SU-DHL-6 (cell line): Measurements from ENCODE around the gene PASK.

Source experiments
- H2AFZ ChIP-seq: fragments of 200-600 bp; sonication (generic); 2 replicates; pipeline ENCODE4 v1.6.1; 2014; ENCODE audit warnings: low read depth, mild to moderate bottlenecking, moderate library complexity, mixed read lengths, antibody characterized with exemption, low read length; ENCODE audit not compliant: severe bottlenecking
- H3F3A ChIP-seq: fragments of 200-600 bp; shearing (Covaris generic); 2 replicates; pipeline ENCODE4 v1.6.0; 2016; ENCODE audit warnings: antibody characterized with exemption, mild to moderate bottlenecking; ENCODE audit not compliant: insufficient read depth
- H3K27ac ChIP-seq: fragments of 200-600 bp; sonication (generic); 2 replicates; pipeline ENCODE4 v1.5.1; 2016; ENCODE audit warnings: low read depth, mild to moderate bottlenecking, low read length, moderate library complexity, mixed read lengths
- H3K27me3 ChIP-seq: fragments of 200-600 bp; sonication (generic), shearing (Covaris generic); 2 replicates; pipeline ENCODE4 v1.6.0; 2014; ENCODE audit warnings: mild to moderate bottlenecking, low read length
- H3K36me3 ChIP-seq: fragments of 200-600 bp; sonication (generic); 2 replicates; pipeline ENCODE4 v1.6.1; 2014; ENCODE audit warnings: mild to moderate bottlenecking, low read length, mixed read lengths
- H3K4me2 ChIP-seq: fragments of 300-600, 200-600 bp; shearing (Covaris generic), sonication (generic); 2 replicates; pipeline ENCODE4 v1.6.0; 2014; ENCODE audit warnings: low read length, low read depth, mild to moderate bottlenecking; ENCODE audit not compliant: poor library complexity, severe bottlenecking
- H3K4me3 ChIP-seq: fragments of 200-600 bp; sonication (generic); 2 replicates; pipeline ENCODE4 v1.5.1; 2014; ENCODE audit warnings: antibody characterized with exemption, low read length, mild to moderate bottlenecking, mixed read lengths; ENCODE audit not compliant: insufficient read depth, poor library complexity, severe bottlenecking
- H3K79me2 ChIP-seq: fragments of 200-600 bp; sonication (generic); 2 replicates; pipeline ENCODE4 v1.6.1; 2014; ENCODE audit warnings: mild to moderate bottlenecking, low read length, moderate library complexity; ENCODE audit not compliant: insufficient read depth
- H3K9ac ChIP-seq: fragments of 200-600 bp; sonication (generic); 2 replicates; pipeline ENCODE4 v1.7.0; 2014; ENCODE audit warnings: mild to moderate bottlenecking, low read length
- H3K9me2 ChIP-seq: fragments of 200-600 bp; sonication (generic); replicated peaks from 2 replicates; pipeline ENCODE4 v1.6.1; 2014; ENCODE audit warnings: low read length; ENCODE audit not compliant: insufficient read depth
- H3K9me3 ChIP-seq: fragments of 200-600 bp; sonication (generic); 2 replicates; pipeline ENCODE4 v1.6.1; 2014; ENCODE audit warnings: low read length, mixed read lengths; ENCODE audit not compliant: insufficient read depth
- H4K20me1 ChIP-seq: fragments of 200-600 bp; sonication (generic); 2 replicates; pipeline ENCODE4 v1.6.1; 2014; ENCODE audit warnings: low read depth, mild to moderate bottlenecking, antibody characterized with exemption, low read length, moderate library complexity, mixed read lengths
- EZH2phosphoT487 ChIP-seq: fragments of 200-600 bp; sonication (generic), shearing (Covaris generic); conservative IDR thresholded peaks from 2 replicates; pipeline ENCODE4 v1.6.1; 2018; ENCODE audit warnings: mild to moderate bottlenecking, antibody characterized with exemption, low read length, moderate library complexity, mixed read lengths
- TF ChIP-seq, protein P1 (sequence below): fragments of 200-600 bp; sonication (generic); IDR thresholded peaks from one replicate; pipeline ENCODE4 v1.5.1; 2017; ENCODE audit warnings: antibody characterized with exemption, mild to moderate bottlenecking, low read length, moderate library complexity; ENCODE audit not compliant: insufficient read depth, poor library complexity, severe bottlenecking

The PASK gene

DNA sequence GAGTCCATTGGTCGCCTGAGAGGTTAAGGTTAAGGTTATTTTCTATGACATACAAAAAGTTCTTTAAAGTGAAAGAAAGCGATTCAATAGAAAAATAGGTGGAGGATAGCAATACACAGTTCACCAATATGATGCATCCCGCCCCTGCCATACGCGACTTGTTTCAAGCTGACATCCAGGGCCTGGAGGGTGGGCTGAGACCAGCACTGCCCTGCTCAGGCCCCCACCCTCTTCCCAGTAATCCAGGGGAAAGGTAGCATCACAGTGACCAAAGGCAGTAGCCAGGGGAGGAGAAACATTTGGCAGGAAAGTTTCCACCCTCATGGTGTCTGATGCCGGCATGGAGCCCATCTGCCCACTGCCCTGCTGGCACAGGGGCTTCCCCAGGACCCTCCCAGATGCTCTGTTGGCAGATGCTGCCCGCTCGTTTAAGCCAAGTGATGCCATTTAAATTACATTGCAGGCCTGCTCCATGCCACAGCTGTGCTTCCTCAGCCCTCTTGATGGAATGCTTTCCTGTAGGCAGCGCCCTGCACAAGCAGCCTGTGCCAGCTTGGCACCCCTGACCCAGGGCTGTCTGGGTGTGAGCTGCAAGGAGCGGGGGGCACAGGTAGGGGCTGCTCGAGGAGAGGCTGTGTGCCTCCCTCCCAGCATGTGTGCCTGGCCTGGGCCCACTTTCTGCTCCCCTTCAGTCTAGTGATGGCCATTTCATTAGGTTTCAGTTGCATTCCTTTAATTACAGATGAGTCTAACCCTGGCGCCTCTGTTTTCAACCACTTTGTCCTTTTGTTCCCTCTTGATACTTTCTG is 28.5 kb upstream of the PASK start:
- Histone ChIP-seq H3K9ac (no peak overlapping the region), H3F3A (no peaks in the 10 kb centered on the region), H3K9me2 (no peaks in the 10 kb centered on the region), H4K20me1 (no peaks in the 10 kb centered on the region), H3K9me3 (no peaks in the 10 kb centered on the region), H3K36me3 (no peaks in the 10 kb centered on the region), H3K4me2 (no peak overlapping the region), H3K27ac (no peak overlapping the region), H3K79me2 (no peaks in the 10 kb centered on the region), H2AFZ (no peak overlapping the region), H3K4me3 (no peak overlapping the region), H3K27me3 (no peaks in the 10 kb centered on the region)
- no peak for TF ChIP-seq EZH2phosphoT487
- TF ChIP-seq, protein P1, sequence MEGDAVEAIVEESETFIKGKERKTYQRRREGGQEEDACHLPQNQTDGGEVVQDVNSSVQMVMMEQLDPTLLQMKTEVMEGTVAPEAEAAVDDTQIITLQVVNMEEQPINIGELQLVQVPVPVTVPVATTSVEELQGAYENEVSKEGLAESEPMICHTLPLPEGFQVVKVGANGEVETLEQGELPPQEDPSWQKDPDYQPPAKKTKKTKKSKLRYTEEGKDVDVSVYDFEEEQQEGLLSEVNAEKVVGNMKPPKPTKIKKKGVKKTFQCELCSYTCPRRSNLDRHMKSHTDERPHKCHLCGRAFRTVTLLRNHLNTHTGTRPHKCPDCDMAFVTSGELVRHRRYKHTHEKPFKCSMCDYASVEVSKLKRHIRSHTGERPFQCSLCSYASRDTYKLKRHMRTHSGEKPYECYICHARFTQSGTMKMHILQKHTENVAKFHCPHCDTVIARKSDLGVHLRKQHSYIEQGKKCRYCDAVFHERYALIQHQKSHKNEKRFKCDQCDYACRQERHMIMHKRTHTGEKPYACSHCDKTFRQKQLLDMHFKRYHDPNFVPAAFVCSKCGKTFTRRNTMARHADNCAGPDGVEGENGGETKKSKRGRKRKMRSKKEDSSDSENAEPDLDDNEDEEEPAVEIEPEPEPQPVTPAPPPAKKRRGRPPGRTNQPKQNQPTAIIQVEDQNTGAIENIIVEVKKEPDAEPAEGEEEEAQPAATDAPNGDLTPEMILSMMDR = no peak

DNA sequence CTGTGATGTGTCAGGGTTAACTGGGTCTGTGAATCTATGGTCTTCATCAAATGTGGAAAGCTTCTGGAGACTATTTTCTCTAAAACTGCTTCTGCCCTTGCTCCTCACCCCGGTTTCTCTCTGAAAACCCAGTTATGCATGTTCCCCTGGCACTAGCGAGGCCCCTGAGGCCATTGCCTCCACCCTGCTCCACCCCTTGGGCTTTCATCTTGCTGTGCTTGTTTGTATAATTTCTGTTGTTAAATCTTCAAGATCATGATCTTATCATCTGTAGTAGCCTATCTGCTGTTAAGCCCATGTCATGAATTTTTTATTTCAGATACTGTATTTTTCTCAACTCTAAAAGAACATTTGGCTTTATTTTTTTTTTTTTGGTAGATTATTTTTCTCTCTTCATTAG is 24.3 kb upstream of the PASK start:
- TF ChIP-seq, protein P1 = no peak
- TF ChIP-seq EZH2phosphoT487 = no peak
- no peaks in the 10 kb centered on the region for H3K9me2 ChIP-seq
- H3K9me3 ChIP-seq = peaks cover 4% of the 10 kb centered on the region; the same call in 1 of the 2 replicates
- H3F3A ChIP-seq = no peaks in the 10 kb centered on the region
- no peak overlapping the region for H3K27ac ChIP-seq
- H3K4me3 ChIP-seq = no peak overlapping the region
- H2AFZ ChIP-seq = no peak overlapping the region
- no peaks in the 10 kb centered on the region for H3K27me3 ChIP-seq
- no peaks in the 10 kb centered on the region for H3K79me2 ChIP-seq
- H3K9ac ChIP-seq = no peak overlapping the region
- H4K20me1 ChIP-seq = no peaks in the 10 kb centered on the region
- no peak overlapping the region for H3K4me2 ChIP-seq
- peaks cover 21% of the 10 kb centered on the region for H3K36me3 ChIP-seq

DNA sequence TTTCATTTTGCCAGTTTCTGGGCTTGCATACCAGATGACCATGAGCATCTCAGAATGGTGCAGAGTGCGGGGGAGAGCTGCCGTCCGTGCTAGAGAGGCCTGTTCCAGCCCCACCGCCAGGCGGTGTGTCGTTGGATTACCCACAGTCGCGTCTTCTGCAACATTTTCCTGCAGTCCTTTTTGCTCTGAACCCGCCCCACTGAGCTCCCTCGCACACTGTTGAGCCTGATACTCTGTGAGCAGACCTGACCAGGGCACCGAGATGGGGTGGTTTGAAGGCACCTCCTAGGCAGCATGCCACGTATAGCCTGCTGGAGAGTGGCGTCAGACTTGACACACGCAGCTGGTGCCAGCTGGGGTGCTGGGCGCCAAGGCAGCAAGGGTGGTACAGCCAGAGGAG is 19.1 kb upstream of the PASK start:
- Histone ChIP-seq H3K9me3 (peaks cover 4% of the 10 kb centered on the region; the same call in 1 of the 2 replicates), H3K9me2 (no peaks in the 10 kb centered on the region), H3K79me2 (no peaks in the 10 kb centered on the region), H3K4me3 (no peak overlapping the region), H3F3A (no peaks in the 10 kb centered on the region), H3K27ac (no peak overlapping the region), H3K9ac (no peak overlapping the region), H3K36me3 (peaks cover 21% of the 10 kb centered on the region), H3K4me2 (no peak overlapping the region), H4K20me1 (no peaks in the 10 kb centered on the region), H3K27me3 (no peaks in the 10 kb centered on the region), H2AFZ (no peak overlapping the region)
- TF ChIP-seq, protein P1 = no peak
- TF ChIP-seq EZH2phosphoT487 = no peak
